HepG2 (cell line): Measurements from ENCODE around the gene SF3B6. TPM values are rescaled to one million over a fixed set of nuclear protein-coding genes. Genes with fewer than 3 reads are reported as not detected.

Source experiments
- DMAP1 ChIP-seq: IDR thresholded peaks from 2 replicates; pipeline ENCODE4 v1.6.1; 2016
- GFI1 ChIP-seq: sonication (generic); formaldehyde crosslinking; IDR thresholded peaks from 2 replicates; pipeline ENCODE4 v1.5.0; 2020; ENCODE audit warnings: missing genetic modification reagents, mild to moderate bottlenecking, borderline replicate concordance
- HMG20A ChIP-seq: IDR thresholded peaks from 2 replicates; pipeline ENCODE4 v1.6.1; 2016; ENCODE audit warnings: borderline replicate concordance
- HMG20B ChIP-seq: conservative IDR thresholded peaks from 2 replicates; pipeline ENCODE4 v1.6.1; 2016; ENCODE audit warnings: missing genetic modification reagents, missing compliant biosample characterization
- MBD4 ChIP-seq: IDR thresholded peaks from 2 replicates; pipeline ENCODE4 v1.6.1; 2012; ENCODE audit warnings: low read length, inconsistent platforms, borderline replicate concordance
- PHB2 ChIP-seq: fragments of 450-650 bp; IDR thresholded peaks from 2 replicates; pipeline ENCODE4 v1.6.1; 2018; ENCODE audit not compliant: partially characterized antibody
- RCOR2 ChIP-seq: IDR thresholded peaks from 2 replicates; pipeline ENCODE4 v1.6.1; 2016; ENCODE audit warnings: missing biosample characterization, missing genetic modification reagents
- TFDP1 ChIP-seq: IDR thresholded peaks from 2 replicates; pipeline ENCODE4 v1.6.1; 2016; ENCODE audit warnings: missing compliant biosample characterization, missing genetic modification reagents, borderline replicate concordance
- THAP11 ChIP-seq: IDR thresholded peaks from 2 replicates; pipeline ENCODE4 v1.6.1; 2016; ENCODE audit warnings: missing biosample characterization, missing genetic modification reagents
- ZEB1 ChIP-seq: IDR thresholded peaks from 2 replicates; pipeline ENCODE4 v1.6.1; 2012; ENCODE audit warnings: mild to moderate bottlenecking, low read depth, inconsistent platforms; ENCODE audit not compliant: insufficient replicate concordance
- ZFY ChIP-seq: sonication (generic); formaldehyde crosslinking; IDR thresholded peaks from 2 replicates; pipeline ENCODE4 v1.4.0; 2020; ENCODE audit warnings: missing genetic modification reagents
- ZHX2 ChIP-seq, 2 experiments: sonication (generic) in 1 of 2; formaldehyde crosslinking in 1 of 2; IDR thresholded peaks; 2 replicates each; pipeline versions ENCODE4 v1.6.1 to v1.9.0; 2014 to 2022; ENCODE audit warnings: antibody characterized with exemption in 1 of 2, borderline replicate concordance in 1 of 2, inconsistent platforms in 1 of 2, low read depth in 1 of 2, missing genetic modification reagents in 1 of 2
- ZNF124 ChIP-seq: sonication (generic); formaldehyde crosslinking; IDR thresholded peaks from 2 replicates; pipeline ENCODE4 v1.4.0; 2020; ENCODE audit warnings: missing genetic modification reagents
- ZNF230 ChIP-seq: sonication (generic); formaldehyde crosslinking; IDR thresholded peaks from 2 replicates; pipeline ENCODE4 v1.4.0; 2020; ENCODE audit warnings: mild to moderate bottlenecking, missing genetic modification reagents
- ZNF317 ChIP-seq: sonication (generic); formaldehyde crosslinking; IDR thresholded peaks from 2 replicates; pipeline ENCODE4 v1.5.0; 2020; ENCODE audit warnings: mild to moderate bottlenecking, missing genetic modification reagents
- ZNF331 ChIP-seq: sonication (generic); formaldehyde crosslinking; IDR thresholded peaks from 2 replicates; pipeline ENCODE4 v1.4.0; 2020; ENCODE audit warnings: missing genetic modification reagents
- ZNF343 ChIP-seq: sonication (generic); formaldehyde crosslinking; IDR thresholded peaks from 2 replicates; pipeline ENCODE4 v1.4.0; 2020; ENCODE audit warnings: mild to moderate bottlenecking, missing genetic modification reagents
- ZNF350 ChIP-seq: sonication (generic); formaldehyde crosslinking; IDR thresholded peaks from 2 replicates; pipeline ENCODE4 v1.4.0; 2020; ENCODE audit warnings: mild to moderate bottlenecking, low read depth, missing genetic modification reagents, borderline replicate concordance
- ZNF768 ChIP-seq: sonication (generic); formaldehyde crosslinking; IDR thresholded peaks from 2 replicates; pipeline ENCODE4 v1.4.0; 2020; ENCODE audit warnings: missing genetic modification reagents
- ZNF792 ChIP-seq: IDR thresholded peaks from 2 replicates; pipeline ENCODE4 v1.6.1; 2016
- polyA plus RNA-seq, 8 experiments: library from polyadenylated mRNA; depleted of rRNA in 3 of 8; stranded (reverse) in 7 of 8; unstranded in 1 of 8; fragments of >200 nt; fragmentation: Illumina TruSeq in 4 of 8; extraction: Trizol in 4 of 8; gene quantifications; 2 replicates each; pipeline versions ENCODE4 v1.2.1 to v1.2.3, GENCODE V29; 2011 to 2016; ENCODE audit warnings: low read depth in 4 of 8, missing spikeins in 1 of 8, mixed read lengths in 1 of 8; ENCODE audit not compliant: insufficient read depth in 1 of 8
- total RNA-seq, 5 experiments: library from RNA; depleted of rRNA; stranded (reverse); fragments of >200 nt; fragmentation: Illumina TruSeq; extraction: Trizol; gene quantifications; 2 replicates each; pipeline ENCODE4 v1.2.3, GENCODE V29; 2016; ENCODE audit warnings: low read depth in 1 of 5
- TF ChIP-seq, protein P1 (sequence below): sonication (generic); formaldehyde crosslinking; IDR thresholded peaks from 2 replicates; pipeline ENCODE4 v1.5.1; 2020; ENCODE audit warnings: mild to moderate bottlenecking, missing genetic modification reagents, moderate library complexity

SF3B6 gene
- total and polyA plus RNA-seq, 2 of the 13 experiments (the other 11 are each of a cell fraction or from before 2014, with no cell fraction given) = 177 to 182 TPM

DNA sequence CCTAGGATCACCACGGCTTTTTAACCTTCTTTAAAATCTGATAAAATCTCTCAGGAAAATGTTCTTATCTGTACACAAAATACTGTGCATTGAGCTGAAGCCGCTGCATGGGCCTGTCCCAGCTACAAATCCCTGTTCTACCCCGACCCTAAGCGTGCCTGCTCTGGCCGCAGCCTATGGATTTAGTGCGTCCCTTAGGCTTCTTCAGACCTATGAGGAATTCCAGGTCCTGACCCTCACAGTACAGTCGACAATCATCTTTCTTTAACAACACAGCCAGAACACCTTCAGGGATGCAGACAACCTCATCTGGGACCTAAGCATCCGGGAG lies 28.5 kb downstream of the SF3B6 start (continued):
- TF ChIP-seq ZHX2 (IDR thresholded peaks at IDR 0.05; ENCODE audit: low read depth) (0 out of 2 replicates have a peak, but pooled peaks have one; percentile 20), ZHX2 (CRISPR knock-in tag; IDR thresholded peaks at IDR 0.05; ENCODE audit: borderline replicate concordance) (no peak), ZNF792 (CRISPR knock-in tag) (no peak; the same call in 1 of the 2 replicates), TFDP1 (CRISPR knock-in tag) (peak; percentile 14; the same call in 1 of the 2 replicates), HMG20A (CRISPR knock-in tag) (0 out of 2 replicates have a peak, but pooled peaks have one; percentile 2), MBD4 (no peak), GFI1 (CRISPR knock-in tag) (peak; percentile 16; the same call in 1 of the 2 replicates), HMG20B (0 out of 2 replicates have a peak, but pooled peaks have one; percentile 7), ZNF768 (CRISPR knock-in tag) (peak; percentile 72), ZEB1 (peak; percentile 43), RCOR2 (CRISPR knock-in tag) (peak; percentile 47; the same call in 1 of the 2 replicates), DMAP1 (CRISPR knock-in tag) (peak; percentile 75; the same call in 1 of the 2 replicates), ZFY (0 out of 2 replicates have a peak, but pooled peaks have one; percentile 50), THAP11 (CRISPR knock-in tag) (peak; percentile 3; the same call in 1 of the 2 replicates), ZNF350 (CRISPR knock-in tag) (peak; percentile 17; the same call in 1 of the 2 replicates), ZNF230 (CRISPR knock-in tag) (0 out of 2 replicates have a peak, but pooled peaks have one; percentile 11), ZNF317 (CRISPR knock-in tag) (0 out of 2 replicates have a peak, but pooled peaks have one; percentile 3), PHB2 (no peak), ZNF124 (CRISPR knock-in tag) (peak; percentile 19; the same call in 1 of the 2 replicates), ZNF331 (peak; percentile 2; the same call in 1 of the 2 replicates), ZNF343 (CRISPR knock-in tag) (peak; percentile 49; the same call in 1 of the 2 replicates)
- TF ChIP-seq, protein P1, sequence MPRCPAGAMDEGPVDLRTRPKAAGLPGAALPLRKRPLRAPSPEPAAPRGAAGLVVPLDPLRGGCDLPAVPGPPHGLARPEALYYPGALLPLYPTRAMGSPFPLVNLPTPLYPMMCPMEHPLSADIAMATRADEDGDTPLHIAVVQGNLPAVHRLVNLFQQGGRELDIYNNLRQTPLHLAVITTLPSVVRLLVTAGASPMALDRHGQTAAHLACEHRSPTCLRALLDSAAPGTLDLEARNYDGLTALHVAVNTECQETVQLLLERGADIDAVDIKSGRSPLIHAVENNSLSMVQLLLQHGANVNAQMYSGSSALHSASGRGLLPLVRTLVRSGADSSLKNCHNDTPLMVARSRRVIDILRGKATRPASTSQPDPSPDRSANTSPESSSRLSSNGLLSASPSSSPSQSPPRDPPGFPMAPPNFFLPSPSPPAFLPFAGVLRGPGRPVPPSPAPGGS (CRISPR knock-in tag) = peak; percentile 50; the same call in 1 of the 2 replicates
